ENCODE results near the gene ASTL.

- TF ChIP-seq, protein P1, sequence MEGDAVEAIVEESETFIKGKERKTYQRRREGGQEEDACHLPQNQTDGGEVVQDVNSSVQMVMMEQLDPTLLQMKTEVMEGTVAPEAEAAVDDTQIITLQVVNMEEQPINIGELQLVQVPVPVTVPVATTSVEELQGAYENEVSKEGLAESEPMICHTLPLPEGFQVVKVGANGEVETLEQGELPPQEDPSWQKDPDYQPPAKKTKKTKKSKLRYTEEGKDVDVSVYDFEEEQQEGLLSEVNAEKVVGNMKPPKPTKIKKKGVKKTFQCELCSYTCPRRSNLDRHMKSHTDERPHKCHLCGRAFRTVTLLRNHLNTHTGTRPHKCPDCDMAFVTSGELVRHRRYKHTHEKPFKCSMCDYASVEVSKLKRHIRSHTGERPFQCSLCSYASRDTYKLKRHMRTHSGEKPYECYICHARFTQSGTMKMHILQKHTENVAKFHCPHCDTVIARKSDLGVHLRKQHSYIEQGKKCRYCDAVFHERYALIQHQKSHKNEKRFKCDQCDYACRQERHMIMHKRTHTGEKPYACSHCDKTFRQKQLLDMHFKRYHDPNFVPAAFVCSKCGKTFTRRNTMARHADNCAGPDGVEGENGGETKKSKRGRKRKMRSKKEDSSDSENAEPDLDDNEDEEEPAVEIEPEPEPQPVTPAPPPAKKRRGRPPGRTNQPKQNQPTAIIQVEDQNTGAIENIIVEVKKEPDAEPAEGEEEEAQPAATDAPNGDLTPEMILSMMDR (IDR thresholded peaks at IDR 0.05), result no peak
- no peak for TF ChIP-seq EZH2 (IDR thresholded peaks at IDR 0.05)
- no peak for TF ChIP-seq EZH2phosphoT487 (IDR thresholded peaks at IDR 0.05)
Measured at GRCh38 chr2:96181529-96181928, 43.2 kb upstream of the ASTL start.

All from neural progenitor cell (in vitro differentiated cells).